ENCODE measurements around the gene HLA-E. TPM values are rescaled to one million over a fixed set of nuclear protein-coding genes. Genes with fewer than 3 reads are reported as not detected.

HLA-E gene
- total RNA-seq, 1 donor from 2014 or later, result 274 TPM

GRCh38 chr6:30510419-30511168 is 21.3 kb downstream of the HLA-E start:
- Mint-ChIP-seq H3K36me3 (ENCODE audit: low read depth, unreplicated experiment) (no peaks in the 10 kb centered on the region), H3K9me3 (ENCODE audit: unreplicated experiment) (no peaks in the 10 kb centered on the region), H3K27me3 (ENCODE audit: unreplicated experiment) (no peaks in the 10 kb centered on the region), H3K27ac (ENCODE audit: unreplicated experiment) (no peak overlapping the region), H3K4me3 (ENCODE audit: unreplicated experiment) (no peak overlapping the region), H3K4me1 (ENCODE audit: unreplicated experiment) (peaks cover 18% of the 10 kb centered on the region)
- DNase-seq (ENCODE audit: low spot score), result no peak
- TF ChIP-seq CTCF (IDR thresholded peaks at IDR 0.05; ENCODE audit: unreplicated experiment), result no peak

- Mint-ChIP-seq H3K36me3 (ENCODE audit: low read depth, unreplicated experiment) (no peaks in the 10 kb centered on the region), H3K27me3 (ENCODE audit: unreplicated experiment) (no peaks in the 10 kb centered on the region), H3K4me1 (ENCODE audit: unreplicated experiment) (peaks cover 18% of the 10 kb centered on the region), H3K27ac (ENCODE audit: unreplicated experiment) (peak overlapping the region; percentile 37), H3K4me3 (ENCODE audit: unreplicated experiment) (no peak overlapping the region), H3K9me3 (ENCODE audit: unreplicated experiment) (no peaks in the 10 kb centered on the region)
- no peak for DNase-seq (ENCODE audit: low spot score)
- TF ChIP-seq CTCF (IDR thresholded peaks at IDR 0.05; ENCODE audit: unreplicated experiment), result no peak
These were observed 21.8 kb downstream of the HLA-E start for GRCh38 chr6:30511169-30511546.

GRCh38 chr6:30513451-30513850 is 24.1 kb downstream of the HLA-E start:
- no peak for TF ChIP-seq CTCF (IDR thresholded peaks at IDR 0.05; ENCODE audit: unreplicated experiment)
- H3K9me3 Mint-ChIP-seq (ENCODE audit: unreplicated experiment), result no peaks in the 10 kb centered on the region
- DNase-seq (ENCODE audit: low spot score), result no peak
- no peak overlapping the region for H3K27ac Mint-ChIP-seq (ENCODE audit: unreplicated experiment)
- H3K27me3 Mint-ChIP-seq (ENCODE audit: unreplicated experiment), result no peaks in the 10 kb centered on the region
- H3K36me3 Mint-ChIP-seq (ENCODE audit: low read depth, unreplicated experiment), result peaks cover 4% of the 10 kb centered on the region
- no peak overlapping the region for H3K4me3 Mint-ChIP-seq (ENCODE audit: unreplicated experiment)
- H3K4me1 Mint-ChIP-seq (ENCODE audit: unreplicated experiment), result peaks cover 15% of the 10 kb centered on the region

- DNase-seq (ENCODE audit: low spot score), result no peak
- H3K36me3 Mint-ChIP-seq (ENCODE audit: low read depth, unreplicated experiment), result peaks cover 7% of the 10 kb centered on the region
These were observed 25.8 kb downstream of the HLA-E start for GRCh38 chr6:30515106-30515505.

More at GRCh38 chr6:30515106-30515505, 25.8 kb downstream of the HLA-E start:
- Mint-ChIP-seq H3K4me3 (ENCODE audit: unreplicated experiment) (no peak overlapping the region), H3K27ac (ENCODE audit: unreplicated experiment) (peak overlapping the region; percentile 98), H3K9me3 (ENCODE audit: unreplicated experiment) (no peaks in the 10 kb centered on the region), H3K27me3 (ENCODE audit: unreplicated experiment) (no peaks in the 10 kb centered on the region), H3K4me1 (ENCODE audit: unreplicated experiment) (peaks cover 9% of the 10 kb centered on the region)
- TF ChIP-seq CTCF (IDR thresholded peaks at IDR 0.05; ENCODE audit: unreplicated experiment), result no peak
